GM21737 (cell line): ENCODE results near the gene CLEC11A.

Source experiments
- ATAC-seq: cut with Tn5 transposase; IDR thresholded peaks from one replicate; pipeline ENCODE4 v1.9.1; 2021; ENCODE audit warnings: mild to moderate bottlenecking, moderate library complexity; ENCODE audit not compliant: unreplicated experiment

Gene CLEC11A

GRCh38 chr19:50723069-50723468 lies at the start of gene CLEC11A:
Gene CLEC11A, plus strand, starts transcription at chr19:50723364. Its CDS starts 162 bp downstream, at chr19:50723526.
- no peak for ATAC-seq

- ATAC-seq, result no peak
Observed at GRCh38 chr19:50676625-50677197, 46.5 kb upstream of the CLEC11A start.

- no peak for ATAC-seq
Observed at GRCh38 chr19:50677636-50678035, 45.5 kb upstream of the CLEC11A start.

- no peak for ATAC-seq
Observed at GRCh38 chr19:50678323-50678722, 44.8 kb upstream of the CLEC11A start.

GRCh38 chr19:50679177-50680125 lies 43.7 kb upstream of the CLEC11A start:
- no peak for ATAC-seq

GRCh38 chr19:50686310-50687032 lies 36.7 kb upstream of the CLEC11A start:
- no peak for ATAC-seq

- ATAC-seq, result no peak
Observed at GRCh38 chr19:50688766-50689165, 34.4 kb upstream of the CLEC11A start.

GRCh38 chr19:50690439-50690838 lies 32.7 kb upstream of the CLEC11A start:
- no peak for ATAC-seq

- no peak for ATAC-seq
Observed at GRCh38 chr19:50693064-50693975, 29.8 kb upstream of the CLEC11A start.

GRCh38 chr19:50694815-50695145 lies 28.4 kb upstream of the CLEC11A start:
- ATAC-seq, result no peak

- no peak for ATAC-seq
Observed at GRCh38 chr19:50695251-50696093, 27.7 kb upstream of the CLEC11A start.

- no peak for ATAC-seq
Observed at GRCh38 chr19:50696094-50696483, 27.1 kb upstream of the CLEC11A start.

GRCh38 chr19:50697414-50698124 lies 25.6 kb upstream of the CLEC11A start:
- no peak for ATAC-seq

- no peak for ATAC-seq
Observed at GRCh38 chr19:50701367-50701985, 21.7 kb upstream of the CLEC11A start.

- ATAC-seq, result no peak
Observed at GRCh38 chr19:50702158-50702870, 20.9 kb upstream of the CLEC11A start.

GRCh38 chr19:50702871-50703829 lies 20.0 kb upstream of the CLEC11A start:
- ATAC-seq, result no peak
